ENCODE measurements around the gene MYL6B.
A peak's percentile ranks its signal among the peaks of the same experiment; 100 is the strongest.

The MYL6B gene

DNA sequence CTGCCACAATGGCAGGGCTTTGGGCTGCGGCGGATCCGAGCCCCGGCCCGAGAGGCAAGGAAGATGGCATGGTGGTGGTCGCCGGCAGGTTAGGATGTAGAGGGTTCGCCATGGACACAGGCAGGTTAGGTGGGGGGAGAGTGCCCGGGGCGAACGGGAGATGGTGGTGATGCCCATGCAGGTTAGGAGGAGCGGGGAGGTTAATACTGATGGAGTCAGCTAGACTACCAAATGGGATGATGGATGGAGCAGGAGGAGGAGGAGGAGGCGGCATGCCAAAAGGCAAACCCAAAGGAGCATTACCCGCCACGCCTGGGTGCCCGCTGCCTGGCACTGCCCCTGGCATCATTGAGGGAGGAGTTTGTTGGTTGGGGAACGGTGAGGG lies 11.9 kb downstream of the MYL6B start:
- Histone ChIP-seq H3K9me3 (ENCODE audit: control insufficient read depth in 1 of 2, low read length in 2 of 2) (no peaks in the 10 kb centered on the region), H3K9ac (ENCODE audit: low read depth in 1 of 2, low read length in 2 of 2) (no peak overlapping the region), H3K27me3 (ENCODE audit: control insufficient read depth in 1 of 2, insufficient read depth in 2 of 2, low read length in 2 of 2) (no peaks in the 10 kb centered on the region), H3K27ac (ENCODE audit: low read depth, low read length) (no peak overlapping the region), H3K4me3 (ENCODE audit: low read depth in 1 of 2, low read length in 2 of 2) (no peak overlapping the region), H3K36me3 (ENCODE audit: control insufficient read depth in 1 of 2, insufficient read depth in 2 of 2, low read length in 2 of 2) (peaks cover 45 to 87% of the 10 kb centered on the region in 2 donors), H3K4me1 (ENCODE audit: control insufficient read depth in 1 of 2, insufficient read depth in 2 of 2, low read length in 2 of 2) (peaks cover 25 to 27% of the 10 kb centered on the region in 2 donors)

DNA sequence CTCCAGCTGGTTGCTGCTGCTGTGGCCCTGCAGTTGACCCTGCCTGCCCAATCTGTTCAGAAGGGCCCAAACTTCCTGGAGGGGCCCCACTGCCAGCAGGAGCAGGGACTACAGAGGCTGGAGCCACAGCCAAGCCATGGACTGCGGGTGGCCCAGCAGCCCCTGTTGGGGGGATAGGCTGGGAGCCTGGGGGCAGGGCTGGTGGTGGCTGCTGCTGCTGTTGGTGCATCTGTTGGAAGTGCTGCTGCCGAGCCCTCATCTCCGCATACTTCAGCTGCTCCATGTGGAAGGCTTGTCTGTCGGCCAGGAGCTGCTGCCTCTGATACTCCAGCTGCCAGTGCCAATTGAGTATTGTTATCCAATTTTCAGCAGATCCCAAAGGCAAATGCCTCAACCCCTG lies 13.0 kb downstream of the MYL6B start:
- Histone ChIP-seq H3K9me3 (ENCODE audit: control insufficient read depth in 1 of 2, low read length in 2 of 2) (no peaks in the 10 kb centered on the region), H3K27ac (ENCODE audit: low read depth, low read length) (no peak overlapping the region), H3K9ac (ENCODE audit: low read depth in 1 of 2, low read length in 2 of 2) (no peak overlapping the region), H3K4me3 (ENCODE audit: low read depth in 1 of 2, low read length in 2 of 2) (no peak overlapping the region), H3K36me3 (ENCODE audit: control insufficient read depth in 1 of 2, insufficient read depth in 2 of 2, low read length in 2 of 2) (peaks cover 41 to 90% of the 10 kb centered on the region in 2 donors), H3K4me1 (ENCODE audit: control insufficient read depth in 1 of 2, insufficient read depth in 2 of 2, low read length in 2 of 2) (peaks cover 15 to 17% of the 10 kb centered on the region in 2 donors), H3K27me3 (ENCODE audit: control insufficient read depth in 1 of 2, insufficient read depth in 2 of 2, low read length in 2 of 2) (no peaks in the 10 kb centered on the region)

DNA sequence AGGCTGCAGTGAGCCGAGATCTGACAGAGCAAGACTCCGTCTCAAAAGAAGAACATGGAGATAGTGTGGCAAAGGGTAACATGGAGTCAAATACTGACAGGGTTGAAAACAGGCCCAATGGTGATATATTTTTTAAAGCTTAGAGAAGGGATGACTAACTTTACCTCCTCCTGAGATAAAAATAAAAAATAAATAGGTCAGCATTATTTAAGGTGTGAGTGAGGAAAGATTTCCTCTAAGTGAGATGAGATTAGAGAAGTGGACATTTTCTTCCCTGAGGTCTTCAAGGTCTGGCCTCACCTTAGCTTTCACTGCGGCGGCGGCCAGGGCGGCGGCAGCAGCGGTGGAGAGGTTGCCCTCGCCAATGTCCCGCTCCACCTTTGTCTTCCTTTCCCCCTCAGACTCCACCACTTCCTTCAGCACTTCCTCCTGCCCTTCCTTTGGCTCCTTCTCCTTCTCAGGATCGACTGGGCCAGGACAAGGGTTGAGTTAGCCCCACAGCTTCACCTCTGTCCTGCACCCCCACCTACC lies 16.9 kb downstream of the MYL6B start:
- H3K27me3 ChIP-seq (ENCODE audit: control insufficient read depth in 1 of 2, insufficient read depth in 2 of 2, low read length in 2 of 2): no peaks in the 10 kb centered on the region
- H3K4me1 ChIP-seq (ENCODE audit: control insufficient read depth in 1 of 2, insufficient read depth in 2 of 2, low read length in 2 of 2): no peaks in the 10 kb centered on the region
- no peak overlapping the region for H3K27ac ChIP-seq (ENCODE audit: low read depth, low read length)
- H3K9me3 ChIP-seq (ENCODE audit: control insufficient read depth in 1 of 2, low read length in 2 of 2): no peaks in the 10 kb centered on the region
- peaks cover 46 to 89% of the 10 kb centered on the region in 2 donors for H3K36me3 ChIP-seq (ENCODE audit: control insufficient read depth in 1 of 2, insufficient read depth in 2 of 2, low read length in 2 of 2)
- H3K4me3 ChIP-seq (ENCODE audit: low read depth in 1 of 2, low read length in 2 of 2): no peak overlapping the region
- no peak overlapping the region for H3K9ac ChIP-seq (ENCODE audit: low read depth in 1 of 2, low read length in 2 of 2)

DNA sequence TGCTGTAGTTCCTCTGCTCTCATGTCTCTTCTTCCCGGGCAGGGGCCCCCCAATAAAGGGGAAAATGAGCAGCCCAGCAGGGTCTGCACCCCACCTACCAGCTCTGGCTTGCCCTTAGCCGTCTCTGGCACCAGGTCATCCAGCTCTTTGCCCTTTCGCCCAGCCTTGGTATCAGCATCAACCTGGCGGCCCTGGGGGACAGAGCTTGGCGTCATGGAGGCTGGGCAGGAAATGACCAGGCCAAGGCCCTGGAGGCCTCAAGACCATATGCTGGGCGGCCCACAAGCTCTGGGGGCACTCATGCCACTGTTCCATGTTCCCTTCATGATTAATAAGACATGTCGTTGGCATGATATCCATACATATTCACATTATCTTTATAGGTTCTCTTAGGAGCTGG lies 20.5 kb downstream of the MYL6B start:
- Histone ChIP-seq H3K9ac (ENCODE audit: low read depth in 1 of 2, low read length in 2 of 2) (no peak overlapping the region), H3K27me3 (ENCODE audit: control insufficient read depth in 1 of 2, insufficient read depth in 2 of 2, low read length in 2 of 2) (no peaks in the 10 kb centered on the region), H3K27ac (ENCODE audit: low read depth, low read length) (no peak overlapping the region), H3K4me3 (ENCODE audit: low read depth in 1 of 2, low read length in 2 of 2) (no peak overlapping the region), H3K9me3 (ENCODE audit: control insufficient read depth in 1 of 2, low read length in 2 of 2) (no peaks in the 10 kb centered on the region), H3K36me3 (ENCODE audit: control insufficient read depth in 1 of 2, insufficient read depth in 2 of 2, low read length in 2 of 2) (peaks cover 50 to 85% of the 10 kb centered on the region in 2 donors), H3K4me1 (ENCODE audit: control insufficient read depth in 1 of 2, insufficient read depth in 2 of 2, low read length in 2 of 2) (no peaks in the 10 kb centered on the region)

DNA sequence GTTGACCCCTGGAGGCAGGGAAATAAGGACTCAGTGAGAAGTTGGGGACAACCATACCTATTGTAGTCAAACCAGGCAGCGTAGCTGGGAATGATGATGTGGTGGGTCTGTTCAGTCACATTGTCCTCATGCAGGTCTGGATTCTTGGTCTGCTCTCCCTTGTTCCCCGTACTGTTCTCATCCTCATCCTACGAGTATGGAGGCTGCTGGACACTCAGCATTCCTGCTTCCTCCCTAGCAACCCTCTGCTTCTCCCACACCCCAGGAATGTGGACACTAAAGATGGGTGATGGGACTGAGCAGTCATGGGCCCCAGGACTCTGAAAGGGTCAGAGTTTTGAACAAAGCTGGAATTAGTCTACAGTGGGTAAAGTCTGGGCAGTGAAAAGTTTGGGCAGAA lies 26.0 kb downstream of the MYL6B start:
- Histone ChIP-seq H3K27me3 (ENCODE audit: control insufficient read depth in 1 of 2, insufficient read depth in 2 of 2, low read length in 2 of 2) (no peaks in the 10 kb centered on the region), H3K36me3 (ENCODE audit: control insufficient read depth in 1 of 2, insufficient read depth in 2 of 2, low read length in 2 of 2) (peaks cover 43 to 83% of the 10 kb centered on the region in 2 donors), H3K9ac (ENCODE audit: low read depth in 1 of 2, low read length in 2 of 2) (no peak overlapping the region), H3K27ac (ENCODE audit: low read depth, low read length) (no peak overlapping the region), H3K9me3 (ENCODE audit: control insufficient read depth in 1 of 2, low read length in 2 of 2) (no peaks in the 10 kb centered on the region), H3K4me3 (ENCODE audit: low read depth in 1 of 2, low read length in 2 of 2) (no peak overlapping the region), H3K4me1 (ENCODE audit: control insufficient read depth in 1 of 2, insufficient read depth in 2 of 2, low read length in 2 of 2) (no peaks in the 10 kb centered on the region)

DNA sequence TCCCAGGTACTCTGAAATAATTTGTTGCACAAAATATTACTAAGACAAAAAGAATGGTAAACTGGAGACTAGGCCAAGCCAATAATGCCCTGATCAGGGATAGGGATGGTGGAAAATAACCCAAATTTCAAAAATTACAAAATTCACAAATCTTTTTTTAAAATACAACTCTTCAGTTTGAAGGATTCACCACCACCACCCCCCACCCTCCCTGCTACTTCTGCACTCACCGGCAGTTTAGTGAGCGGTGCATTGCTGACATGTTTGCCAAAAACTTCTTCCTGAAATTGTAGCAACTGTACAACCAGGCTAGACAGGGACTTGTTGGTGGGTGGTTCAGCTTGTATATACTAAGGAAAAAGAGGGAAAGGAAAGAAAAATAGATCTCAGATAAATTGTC lies 34.6 kb downstream of the MYL6B start:
- peaks cover 12 to 20% of the 10 kb centered on the region in 2 donors for H3K4me1 ChIP-seq (ENCODE audit: control insufficient read depth in 1 of 2, insufficient read depth in 2 of 2, low read length in 2 of 2)
- no peaks in the 10 kb centered on the region for H3K9me3 ChIP-seq (ENCODE audit: control insufficient read depth in 1 of 2, low read length in 2 of 2)
- no peak overlapping the region for H3K9ac ChIP-seq (ENCODE audit: low read depth in 1 of 2, low read length in 2 of 2)
- no peak overlapping the region for H3K27ac ChIP-seq (ENCODE audit: low read depth, low read length)
- H3K36me3 ChIP-seq (ENCODE audit: control insufficient read depth in 1 of 2, insufficient read depth in 2 of 2, low read length in 2 of 2): peaks cover 22 to 41% of the 10 kb centered on the region in 2 donors
- no peaks in the 10 kb centered on the region for H3K27me3 ChIP-seq (ENCODE audit: control insufficient read depth in 1 of 2, insufficient read depth in 2 of 2, low read length in 2 of 2)
- no peak overlapping the region for H3K4me3 ChIP-seq (ENCODE audit: low read depth in 1 of 2, low read length in 2 of 2)

DNA sequence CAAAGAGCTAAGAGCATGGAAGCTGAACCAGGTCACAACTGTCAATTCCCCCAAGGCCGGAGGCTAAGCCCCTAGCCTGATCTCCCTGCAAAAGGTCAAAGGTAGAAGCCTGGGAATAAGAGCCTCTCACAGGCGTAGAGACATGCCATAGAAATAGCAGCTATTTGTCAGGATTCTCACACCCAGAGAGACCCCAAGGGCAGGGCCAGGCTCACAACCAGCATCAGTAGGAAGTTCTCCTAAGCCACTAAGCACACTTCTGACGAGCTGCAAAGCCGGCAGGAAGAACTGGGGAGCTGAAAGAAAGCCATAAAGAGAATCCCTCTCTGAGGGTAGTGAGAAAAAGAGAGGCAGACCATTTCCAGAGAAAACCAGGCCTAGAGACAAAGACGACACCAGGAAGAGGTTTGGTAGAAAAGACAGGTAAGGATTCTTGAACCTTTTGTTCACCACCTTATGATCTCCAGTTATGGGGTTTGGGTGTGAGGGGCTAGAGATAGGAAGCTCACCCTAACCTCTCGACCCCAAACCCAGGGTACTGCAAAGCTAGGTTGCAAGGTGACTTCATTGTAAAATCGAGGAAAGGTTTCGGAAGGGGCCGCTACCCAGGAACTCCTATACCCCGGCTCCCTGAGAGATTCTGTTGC lies 35.9 kb downstream of the MYL6B start:
- Histone ChIP-seq H3K9ac (ENCODE audit: low read depth in 1 of 2, low read length in 2 of 2) (peak overlapping the region; percentile 82 to 87), H3K27ac (ENCODE audit: low read depth, low read length) (no peak overlapping the region), H3K4me1 (ENCODE audit: control insufficient read depth in 1 of 2, insufficient read depth in 2 of 2, low read length in 2 of 2) (peaks cover 12 to 20% of the 10 kb centered on the region in 2 donors), H3K27me3 (ENCODE audit: control insufficient read depth in 1 of 2, insufficient read depth in 2 of 2, low read length in 2 of 2) (no peaks in the 10 kb centered on the region), H3K4me3 (ENCODE audit: low read depth in 1 of 2, low read length in 2 of 2) (peak overlapping the region; percentile 79 to 85), H3K9me3 (ENCODE audit: control insufficient read depth in 1 of 2, low read length in 2 of 2) (no peaks in the 10 kb centered on the region), H3K36me3 (ENCODE audit: control insufficient read depth in 1 of 2, insufficient read depth in 2 of 2, low read length in 2 of 2) (peaks cover 21 to 30% of the 10 kb centered on the region in 2 donors)

DNA sequence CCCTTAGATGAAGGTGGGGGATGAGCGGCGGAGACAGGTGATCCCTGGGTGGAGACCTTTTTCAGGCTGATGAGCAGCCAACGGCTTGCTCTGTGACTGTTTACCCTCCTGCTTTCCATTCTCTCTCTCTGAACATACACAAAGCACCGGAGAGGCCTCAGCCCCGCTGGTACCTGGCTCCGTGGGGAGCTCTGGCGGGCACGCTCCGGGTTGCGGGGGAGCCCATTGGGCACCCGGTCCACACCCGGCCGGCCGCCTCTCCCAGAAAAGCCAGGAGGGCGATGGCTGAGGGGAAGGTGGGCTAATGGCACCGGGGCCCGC lies 36.4 kb downstream of the MYL6B start:
- peak overlapping the region; percentile 53 for H3K27ac ChIP-seq (ENCODE audit: low read depth, low read length)
- H3K9ac ChIP-seq (ENCODE audit: low read depth in 1 of 2, low read length in 2 of 2): peak overlapping the region; percentile 82 to 87
- H3K36me3 ChIP-seq (ENCODE audit: control insufficient read depth in 1 of 2, insufficient read depth in 2 of 2, low read length in 2 of 2): peaks cover 16 to 25% of the 10 kb centered on the region in 2 donors
- no peaks in the 10 kb centered on the region for H3K27me3 ChIP-seq (ENCODE audit: control insufficient read depth in 1 of 2, insufficient read depth in 2 of 2, low read length in 2 of 2)
- H3K4me1 ChIP-seq (ENCODE audit: control insufficient read depth in 1 of 2, insufficient read depth in 2 of 2, low read length in 2 of 2): peaks cover 12 to 20% of the 10 kb centered on the region in 2 donors
- peak overlapping the region; percentile 79 to 85 for H3K4me3 ChIP-seq (ENCODE audit: low read depth in 1 of 2, low read length in 2 of 2)
- H3K9me3 ChIP-seq (ENCODE audit: control insufficient read depth in 1 of 2, low read length in 2 of 2): no peaks in the 10 kb centered on the region

DNA sequence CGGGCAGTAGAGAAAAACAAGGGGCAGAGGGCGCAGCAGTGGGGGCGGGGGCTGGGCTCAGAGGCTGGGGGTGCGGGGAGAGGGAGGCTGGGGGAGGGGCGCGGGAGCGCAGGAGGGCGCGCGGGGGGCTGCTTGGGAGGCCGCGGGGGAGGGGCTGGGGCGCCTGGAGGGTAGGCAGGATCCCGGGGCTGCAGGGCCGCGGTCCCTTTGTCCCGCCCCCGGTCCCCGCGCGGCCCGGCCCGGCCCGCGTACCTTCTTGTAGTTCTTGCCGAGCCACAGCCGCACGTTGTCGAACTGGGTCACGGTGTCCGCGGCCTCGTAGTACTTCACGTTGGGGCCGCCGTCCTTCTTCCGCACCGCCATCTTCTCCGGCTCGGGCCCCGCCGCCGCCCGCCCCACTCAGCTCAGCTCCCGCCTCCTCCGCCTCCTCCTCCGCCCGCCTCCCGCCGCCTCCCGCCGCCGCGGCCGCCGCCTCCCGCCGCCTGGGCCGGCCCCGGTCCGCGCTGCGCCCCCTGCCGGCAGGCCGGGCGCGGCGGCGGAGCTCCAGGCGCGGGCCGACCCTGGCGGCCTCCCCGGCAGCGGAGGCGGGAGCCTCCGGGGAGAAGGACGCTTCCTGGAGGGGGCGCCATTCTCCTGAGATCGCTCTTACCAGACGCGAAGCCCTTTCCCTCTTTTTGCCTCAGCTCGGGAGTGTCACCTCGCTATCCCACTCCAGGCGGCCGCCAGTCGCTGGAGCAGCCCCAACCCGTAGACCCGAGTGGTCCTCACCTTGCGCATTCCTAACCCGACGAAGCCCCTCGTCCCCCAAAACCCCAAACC lies 36.9 kb downstream of the MYL6B start, which contains the start of gene SMARCC2:
Gene SMARCC2 (minus strand): TSS at position 385 of the 819 bp plus-strand sequence. CDS start 22 bp downstream, at position 363.
- Histone ChIP-seq H3K4me3 (ENCODE audit: low read depth in 1 of 2, low read length in 2 of 2) (peak within 1 kb of the TSS; percentile 87 to 90), H3K27me3 (ENCODE audit: control insufficient read depth in 1 of 2, insufficient read depth in 2 of 2, low read length in 2 of 2) (no peaks in the 10 kb centered on the region), H3K27ac (ENCODE audit: low read depth, low read length) (peak within 1 kb of the TSS; percentile 80), H3K9me3 (ENCODE audit: control insufficient read depth in 1 of 2, low read length in 2 of 2) (no peaks in the 10 kb centered on the region), H3K36me3 (ENCODE audit: control insufficient read depth in 1 of 2, insufficient read depth in 2 of 2, low read length in 2 of 2) (peaks cover 12 to 20% of the 10 kb centered on the region in 2 donors), H3K9ac (ENCODE audit: low read depth in 1 of 2, low read length in 2 of 2) (peak within 1 kb of the TSS; percentile 91 to 94), H3K4me1 (ENCODE audit: control insufficient read depth in 1 of 2, insufficient read depth in 2 of 2, low read length in 2 of 2) (peaks cover 12 to 20% of the 10 kb centered on the region in 2 donors)

All from duodenal mucosa (tissue), 2 donors.